GM10248 (cell line): ENCODE data around the gene CACNG7.

Source experiments
- CTCF ChIA-PET: fragments of 300-600 bp; sonication (Branson Sonifier 250); formaldehyde crosslinking; extraction: SDS; loops from one replicate; lab custom pipeline; 2021; ENCODE audit warnings: antibody characterized with exemption; lab: Yijun Ruan, JAX
- POLR2A ChIA-PET: fragments of 350-650 bp; sonication (Branson Sonifier 250); formaldehyde crosslinking; extraction: SDS; loops from one replicate; lab custom pipeline; 2020; ENCODE audit warnings: antibody characterized with exemption; lab: Yijun Ruan, JAX
- DNase-seq: peaks from one replicate; pipeline ENCODE4 v3.0.0; 2012; ENCODE audit errors: extremely low spot score
- TF ChIP-seq, protein P1 (sequence below): IDR thresholded peaks from 2 replicates; pipeline ENCODE4 v1.5.1; 2012; ENCODE audit warnings: mild to moderate bottlenecking, low read depth; ENCODE audit errors: extremely low read depth, missing control alignments, control extremely low read depth

CACNG7 gene

DNA sequence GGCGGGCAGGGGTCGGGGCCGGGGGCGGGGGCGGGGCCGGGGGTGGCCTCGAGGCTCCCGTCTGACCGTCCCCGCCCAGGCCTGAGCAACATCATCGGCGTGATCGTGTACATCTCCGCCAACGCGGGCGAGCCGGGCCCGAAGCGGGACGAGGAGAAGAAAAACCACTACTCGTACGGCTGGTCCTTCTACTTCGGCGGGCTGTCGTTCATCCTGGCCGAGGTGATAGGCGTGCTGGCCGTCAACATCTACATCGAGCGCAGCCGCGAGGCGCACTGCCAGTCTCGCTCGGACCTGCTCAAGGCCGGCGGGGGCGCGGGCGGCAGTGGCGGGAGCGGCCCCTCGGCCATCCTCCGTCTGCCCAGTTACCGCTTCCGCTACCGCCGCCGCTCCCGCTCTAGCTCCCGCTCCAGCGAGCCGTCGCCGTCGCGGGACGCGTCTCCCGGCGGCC is 72.9 kb downstream of the CACNG7 start:
- TF ChIP-seq, protein P1, sequence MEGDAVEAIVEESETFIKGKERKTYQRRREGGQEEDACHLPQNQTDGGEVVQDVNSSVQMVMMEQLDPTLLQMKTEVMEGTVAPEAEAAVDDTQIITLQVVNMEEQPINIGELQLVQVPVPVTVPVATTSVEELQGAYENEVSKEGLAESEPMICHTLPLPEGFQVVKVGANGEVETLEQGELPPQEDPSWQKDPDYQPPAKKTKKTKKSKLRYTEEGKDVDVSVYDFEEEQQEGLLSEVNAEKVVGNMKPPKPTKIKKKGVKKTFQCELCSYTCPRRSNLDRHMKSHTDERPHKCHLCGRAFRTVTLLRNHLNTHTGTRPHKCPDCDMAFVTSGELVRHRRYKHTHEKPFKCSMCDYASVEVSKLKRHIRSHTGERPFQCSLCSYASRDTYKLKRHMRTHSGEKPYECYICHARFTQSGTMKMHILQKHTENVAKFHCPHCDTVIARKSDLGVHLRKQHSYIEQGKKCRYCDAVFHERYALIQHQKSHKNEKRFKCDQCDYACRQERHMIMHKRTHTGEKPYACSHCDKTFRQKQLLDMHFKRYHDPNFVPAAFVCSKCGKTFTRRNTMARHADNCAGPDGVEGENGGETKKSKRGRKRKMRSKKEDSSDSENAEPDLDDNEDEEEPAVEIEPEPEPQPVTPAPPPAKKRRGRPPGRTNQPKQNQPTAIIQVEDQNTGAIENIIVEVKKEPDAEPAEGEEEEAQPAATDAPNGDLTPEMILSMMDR, result no peak
- no peak for DNase-seq
- ChIA-PET POLR2A (no interaction called here), CTCF (no interaction called here)

DNA sequence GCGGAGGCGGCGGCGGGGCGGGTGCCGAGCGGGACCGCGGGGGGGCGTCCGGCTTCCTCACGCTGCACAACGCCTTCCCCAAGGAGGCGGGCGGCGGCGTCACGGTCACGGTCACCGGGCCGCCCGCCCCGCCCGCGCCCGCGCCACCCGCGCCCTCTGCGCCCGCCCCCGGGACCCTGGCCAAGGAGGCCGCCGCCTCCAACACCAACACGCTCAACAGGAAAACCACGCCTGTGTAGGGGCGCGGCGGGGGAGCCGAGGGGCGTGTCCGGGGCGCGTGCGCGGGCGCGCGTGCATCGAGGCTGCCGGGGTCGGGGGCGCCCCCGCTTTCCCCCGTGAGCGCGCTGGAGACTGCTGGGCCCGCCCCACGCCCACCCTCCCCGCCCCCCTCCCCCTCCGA is 73.5 kb downstream of the CACNG7 start:
- DNase-seq, result no peak
- ChIA-PET CTCF (no interaction called here), POLR2A (no interaction called here)
- TF ChIP-seq, protein P1, result no peak

DNA sequence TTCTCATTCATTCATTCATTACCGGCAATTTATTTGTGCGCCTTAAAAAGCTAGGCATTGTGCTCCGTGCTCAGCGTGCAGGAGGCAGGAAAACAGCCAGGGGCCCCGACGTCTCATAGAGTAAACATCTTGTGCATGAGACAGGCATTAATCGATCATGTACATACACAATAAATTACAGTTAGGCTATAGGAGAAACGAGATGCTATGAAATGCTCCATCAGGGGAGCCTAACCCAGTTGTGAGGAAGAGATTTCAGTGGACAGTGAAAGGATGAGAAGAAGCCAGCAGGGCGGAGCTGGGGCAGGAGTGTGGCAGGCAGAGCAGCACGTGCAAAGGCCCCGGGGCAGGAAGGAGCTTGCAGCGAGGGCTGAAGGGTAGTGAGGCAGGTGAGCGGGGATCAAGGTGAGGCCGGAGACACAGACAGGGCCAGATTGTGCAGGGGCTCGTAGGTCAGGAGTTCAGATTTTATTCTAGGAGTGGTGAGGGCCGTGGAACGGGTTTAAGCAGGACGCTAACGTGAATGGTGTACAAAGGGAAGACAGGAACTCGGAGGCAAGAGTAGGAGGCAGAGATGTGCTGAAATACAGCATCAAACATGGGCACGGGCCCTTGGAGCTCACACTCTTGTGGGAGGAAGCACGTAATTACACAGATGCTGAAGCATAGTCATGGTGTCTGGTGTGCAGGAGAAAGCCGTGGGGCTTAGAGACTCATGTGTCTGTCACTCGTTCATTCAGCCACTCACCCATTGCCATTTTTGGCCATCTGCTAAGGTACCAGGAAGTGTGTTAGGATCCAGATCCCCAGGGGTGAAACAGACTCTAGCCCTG is 74.6 kb downstream of the CACNG7 start:
- TF ChIP-seq, protein P1, result no peak
- POLR2A ChIA-PET, result no interaction called here
- no peak for DNase-seq
- CTCF ChIA-PET, result no interaction called here

DNA sequence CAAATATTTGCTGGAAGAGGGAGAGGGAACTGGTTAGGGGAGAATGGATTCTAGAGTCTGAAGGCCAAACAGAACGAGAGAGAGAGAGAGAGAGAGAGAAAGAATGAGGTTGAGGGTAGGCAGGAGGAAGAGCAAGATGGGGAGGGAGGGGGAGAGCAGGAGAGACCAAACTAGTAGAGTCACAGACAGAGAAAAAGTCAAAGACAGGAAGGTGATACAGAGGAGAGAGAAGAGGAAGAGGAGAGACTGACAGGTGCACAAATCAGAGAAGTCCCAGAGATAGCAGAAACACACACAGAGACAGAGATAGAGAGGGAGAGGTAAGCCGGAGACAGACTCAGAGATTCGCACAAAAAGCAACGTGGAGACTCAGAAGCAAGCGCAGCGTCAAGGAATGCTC is 76.8 kb downstream of the CACNG7 start:
- TF ChIP-seq, protein P1, result no peak
- POLR2A ChIA-PET, result no interaction called here
- DNase-seq, result no peak
- CTCF ChIA-PET, result interaction anchor here (1.2 kb wide), 1 partner anchor 37 kb away, joined by 4 read pairs; no protein-coding TSS in a partner anchor

DNA sequence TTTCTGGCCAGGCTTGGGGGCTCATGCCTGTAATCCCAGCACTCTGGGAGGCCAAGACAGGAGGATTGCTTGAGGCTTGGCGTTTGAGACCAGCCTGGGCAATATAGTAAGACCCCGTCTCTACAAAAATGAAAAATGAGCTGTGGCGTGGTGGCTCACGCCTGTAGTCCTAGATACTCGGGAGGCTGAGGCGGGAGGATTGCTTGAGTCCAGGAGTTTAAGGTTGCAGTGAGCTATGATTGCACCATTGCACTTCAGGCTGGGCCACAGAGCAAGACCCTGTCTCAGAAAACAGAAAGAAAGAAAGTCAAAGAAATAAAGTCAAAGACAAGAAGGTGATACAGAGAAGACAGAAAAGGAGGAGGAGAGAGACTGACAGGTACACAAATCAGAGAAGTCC is 79.9 kb downstream of the CACNG7 start:
- POLR2A ChIA-PET, result no interaction called here
- CTCF ChIA-PET, result no interaction called here
- DNase-seq, result no peak
- TF ChIP-seq, protein P1, result no peak

DNA sequence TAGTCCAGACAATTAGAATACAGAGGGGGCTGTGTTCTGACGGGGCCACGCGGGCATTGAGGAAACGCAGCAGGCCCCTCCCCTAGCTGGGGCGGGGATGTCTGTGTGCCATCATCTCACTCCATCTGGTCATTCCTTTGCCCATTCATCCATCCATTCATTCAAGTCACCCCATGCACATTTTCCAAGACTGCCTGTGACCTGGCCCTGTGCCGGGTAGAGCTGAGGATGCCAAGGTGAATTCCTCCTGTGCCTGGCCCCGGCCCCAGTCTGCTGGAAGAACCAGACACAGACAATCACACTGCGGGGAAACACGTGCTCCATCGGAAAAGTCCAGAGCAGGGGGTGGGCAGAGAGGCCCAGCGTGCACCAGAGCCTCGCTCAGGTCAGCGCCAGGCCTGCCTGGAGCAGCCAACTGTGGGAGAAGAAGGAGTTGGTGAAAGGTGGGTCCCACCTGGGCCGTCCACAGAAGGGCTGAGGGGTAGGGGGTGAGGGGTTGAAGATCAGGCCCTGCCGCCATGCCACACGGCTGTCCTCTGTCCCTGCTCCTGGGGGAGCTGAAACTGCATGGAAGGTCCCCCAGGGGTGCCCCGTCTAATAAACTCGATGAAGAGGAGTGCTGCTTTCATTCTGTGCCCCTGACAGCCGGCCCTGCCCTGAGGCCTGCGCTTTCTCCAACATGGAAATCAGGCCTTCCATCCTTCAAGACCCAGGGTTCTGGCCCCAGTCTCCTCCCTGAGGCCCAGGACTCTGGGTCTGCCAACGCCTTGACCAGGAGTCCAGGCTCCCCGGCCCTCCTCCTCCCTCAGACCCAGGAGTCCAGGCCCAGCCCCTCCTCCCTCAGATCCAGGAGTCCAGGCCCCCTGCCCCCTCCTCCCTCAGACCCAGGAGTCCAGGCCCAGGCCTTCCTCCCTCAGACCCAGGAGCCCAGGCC is 80.8 kb downstream of the CACNG7 start:
- ChIA-PET POLR2A (no interaction called here), CTCF (no interaction called here)
- no peak for DNase-seq
- TF ChIP-seq, protein P1, result no peak
